Body of pancreas (tissue), 4 donors: ENCODE results near the gene MCF2L2.

Experiments
- POLR2A ChIP-seq, 3 donors: fragments of 450-650 bp; IDR thresholded peaks; one replicate each; pipeline ENCODE4 v1.6.1; 2016; ENCODE audit warnings: antibody characterized with exemption in 3 of 3, mild to moderate bottlenecking in 2 of 3
- TF ChIP-seq, protein P1 (sequence below), 7 experiments: fragments of 450-650 bp in 4 of 7; fragments of 200-600 bp in 3 of 7; sonication (generic) in 3 of 7; IDR thresholded peaks; one replicate each; pipeline ENCODE4 v1.5.1; 2016 to 2019; ENCODE audit warnings: antibody characterized with exemption in 7 of 7

GRCh38 chr3:183354325-183354831 lies 74.0 kb downstream of the MCF2L2 start:
- TF ChIP-seq, protein P1, sequence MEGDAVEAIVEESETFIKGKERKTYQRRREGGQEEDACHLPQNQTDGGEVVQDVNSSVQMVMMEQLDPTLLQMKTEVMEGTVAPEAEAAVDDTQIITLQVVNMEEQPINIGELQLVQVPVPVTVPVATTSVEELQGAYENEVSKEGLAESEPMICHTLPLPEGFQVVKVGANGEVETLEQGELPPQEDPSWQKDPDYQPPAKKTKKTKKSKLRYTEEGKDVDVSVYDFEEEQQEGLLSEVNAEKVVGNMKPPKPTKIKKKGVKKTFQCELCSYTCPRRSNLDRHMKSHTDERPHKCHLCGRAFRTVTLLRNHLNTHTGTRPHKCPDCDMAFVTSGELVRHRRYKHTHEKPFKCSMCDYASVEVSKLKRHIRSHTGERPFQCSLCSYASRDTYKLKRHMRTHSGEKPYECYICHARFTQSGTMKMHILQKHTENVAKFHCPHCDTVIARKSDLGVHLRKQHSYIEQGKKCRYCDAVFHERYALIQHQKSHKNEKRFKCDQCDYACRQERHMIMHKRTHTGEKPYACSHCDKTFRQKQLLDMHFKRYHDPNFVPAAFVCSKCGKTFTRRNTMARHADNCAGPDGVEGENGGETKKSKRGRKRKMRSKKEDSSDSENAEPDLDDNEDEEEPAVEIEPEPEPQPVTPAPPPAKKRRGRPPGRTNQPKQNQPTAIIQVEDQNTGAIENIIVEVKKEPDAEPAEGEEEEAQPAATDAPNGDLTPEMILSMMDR (IDR thresholded peaks at IDR 0.05) = no peak
- TF ChIP-seq POLR2A (IDR thresholded peaks at IDR 0.05) = no peak
